Fibroblast of pulmonary artery (primary cell): ENCODE measurements around the gene SLC6A1.

Experiments used
- DNase-seq: peaks from one replicate; pipeline ENCODE4 v3.0.0-alpha.2; 2010; ENCODE audit warnings: low read depth
- H3K4me3 ChIP-seq: replicated peaks from 2 replicates; pipeline ENCODE4 v1.5.1; 2011; ENCODE audit warnings: low read depth, mild to moderate bottlenecking, control low read depth, low read length, moderate library complexity
- TF ChIP-seq, protein P1 (sequence below): IDR thresholded peaks from 2 replicates; pipeline ENCODE4 v1.5.1; 2011; ENCODE audit warnings: mild to moderate bottlenecking, control low read depth, low read length, inconsistent platforms; ENCODE audit errors: missing control alignments

Gene SLC6A1

GRCh38 chr3:11022115-11022514 lies 29.6 kb downstream of the SLC6A1 start:
- TF ChIP-seq, protein P1, sequence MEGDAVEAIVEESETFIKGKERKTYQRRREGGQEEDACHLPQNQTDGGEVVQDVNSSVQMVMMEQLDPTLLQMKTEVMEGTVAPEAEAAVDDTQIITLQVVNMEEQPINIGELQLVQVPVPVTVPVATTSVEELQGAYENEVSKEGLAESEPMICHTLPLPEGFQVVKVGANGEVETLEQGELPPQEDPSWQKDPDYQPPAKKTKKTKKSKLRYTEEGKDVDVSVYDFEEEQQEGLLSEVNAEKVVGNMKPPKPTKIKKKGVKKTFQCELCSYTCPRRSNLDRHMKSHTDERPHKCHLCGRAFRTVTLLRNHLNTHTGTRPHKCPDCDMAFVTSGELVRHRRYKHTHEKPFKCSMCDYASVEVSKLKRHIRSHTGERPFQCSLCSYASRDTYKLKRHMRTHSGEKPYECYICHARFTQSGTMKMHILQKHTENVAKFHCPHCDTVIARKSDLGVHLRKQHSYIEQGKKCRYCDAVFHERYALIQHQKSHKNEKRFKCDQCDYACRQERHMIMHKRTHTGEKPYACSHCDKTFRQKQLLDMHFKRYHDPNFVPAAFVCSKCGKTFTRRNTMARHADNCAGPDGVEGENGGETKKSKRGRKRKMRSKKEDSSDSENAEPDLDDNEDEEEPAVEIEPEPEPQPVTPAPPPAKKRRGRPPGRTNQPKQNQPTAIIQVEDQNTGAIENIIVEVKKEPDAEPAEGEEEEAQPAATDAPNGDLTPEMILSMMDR = no peak
- H3K4me3 ChIP-seq = no peak overlapping the region
- no peak for DNase-seq

DNA sequence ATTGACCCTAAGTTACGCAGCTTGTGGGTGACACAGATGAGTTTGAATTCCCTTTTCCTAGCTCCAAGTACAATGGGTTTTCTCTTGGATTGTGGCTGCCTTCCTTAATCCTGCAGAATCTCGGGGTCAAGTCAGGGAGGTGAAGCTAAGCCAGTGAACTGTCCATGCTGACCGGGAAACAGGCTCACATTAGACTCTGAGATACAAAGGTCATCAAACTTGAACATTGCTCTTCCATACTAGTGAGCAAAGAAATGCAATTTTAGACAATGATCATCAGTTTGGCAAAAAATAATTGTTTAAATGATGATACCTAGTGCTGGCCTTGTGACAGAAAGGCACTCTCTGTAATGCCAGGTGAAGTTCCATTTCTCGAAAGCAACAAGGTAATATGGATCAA lies 31.6 kb downstream of the SLC6A1 start:
- TF ChIP-seq, protein P1 = no peak
- no peak overlapping the region for H3K4me3 ChIP-seq
- no peak for DNase-seq

GRCh38 chr3:11029948-11030347 lies 37.4 kb downstream of the SLC6A1 start:
- TF ChIP-seq, protein P1 = no peak

DNA sequence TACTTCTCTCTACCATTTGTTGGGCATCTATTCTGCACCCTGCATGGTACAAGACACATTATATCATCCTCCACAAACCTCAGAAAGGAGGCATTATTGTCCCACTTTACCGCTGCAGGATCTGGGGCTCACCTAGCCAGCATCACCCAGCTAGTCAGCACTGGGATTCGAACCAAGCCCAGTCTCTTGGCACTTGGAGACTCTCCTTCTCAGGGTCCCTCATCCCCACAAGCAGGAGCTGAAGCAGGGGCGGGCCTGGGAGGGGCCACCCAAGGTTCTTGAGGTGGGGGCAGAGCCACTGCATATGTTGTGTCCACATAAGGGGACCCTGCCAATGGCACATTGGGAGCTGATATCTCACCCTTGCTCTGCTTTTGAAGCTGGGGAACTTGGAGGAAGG lies 41.3 kb downstream of the SLC6A1 start:
- no peak overlapping the region for H3K4me3 ChIP-seq
- no peak for DNase-seq
- TF ChIP-seq, protein P1 = no peak

More at GRCh38 chr3:11029948-11030347, 37.4 kb downstream of the SLC6A1 start:
- DNase-seq = no peak
- no peak overlapping the region for H3K4me3 ChIP-seq

DNA sequence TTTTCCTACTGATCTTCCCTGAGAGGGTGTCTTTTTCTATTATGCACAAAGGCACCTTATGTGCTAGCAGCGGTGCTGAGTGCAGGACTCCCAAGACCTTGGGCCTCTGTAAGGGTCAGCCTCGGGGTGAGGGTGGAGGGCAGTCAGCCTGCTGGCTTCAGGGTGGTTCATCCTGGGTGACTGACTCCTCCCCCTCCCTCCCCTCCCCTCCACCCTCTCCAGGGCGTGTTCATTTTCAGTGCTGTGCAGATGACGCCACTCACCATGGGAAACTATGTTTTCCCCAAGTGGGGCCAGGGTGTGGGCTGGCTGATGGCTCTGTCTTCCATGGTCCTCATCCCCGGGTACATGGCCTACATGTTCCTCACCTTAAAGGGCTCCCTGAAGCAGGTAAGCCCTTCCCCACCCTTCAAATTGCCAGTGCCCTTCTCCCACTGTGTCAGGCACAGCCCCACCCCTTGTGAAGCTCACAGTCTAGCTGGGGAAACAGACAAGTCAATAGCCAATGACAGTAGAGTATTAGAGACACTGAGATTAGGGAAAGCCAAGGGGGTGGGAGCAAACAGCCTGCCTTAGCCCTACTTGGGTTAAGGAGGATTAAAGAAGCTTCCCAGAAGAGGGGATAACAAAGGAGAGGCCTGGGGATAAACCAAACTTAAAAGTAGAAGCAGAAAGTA lies 41.9 kb downstream of the SLC6A1 start:
- TF ChIP-seq, protein P1 = no peak
- DNase-seq = no peak
- H3K4me3 ChIP-seq = no peak overlapping the region

- H3K4me3 ChIP-seq = no peak overlapping the region
- TF ChIP-seq, protein P1 = no peak
- DNase-seq = no peak
Observed at GRCh38 chr3:11035757-11036505, 43.4 kb downstream of the SLC6A1 start.
